ENCODE data around the gene ITGA1.

ITGA1 gene

DNA sequence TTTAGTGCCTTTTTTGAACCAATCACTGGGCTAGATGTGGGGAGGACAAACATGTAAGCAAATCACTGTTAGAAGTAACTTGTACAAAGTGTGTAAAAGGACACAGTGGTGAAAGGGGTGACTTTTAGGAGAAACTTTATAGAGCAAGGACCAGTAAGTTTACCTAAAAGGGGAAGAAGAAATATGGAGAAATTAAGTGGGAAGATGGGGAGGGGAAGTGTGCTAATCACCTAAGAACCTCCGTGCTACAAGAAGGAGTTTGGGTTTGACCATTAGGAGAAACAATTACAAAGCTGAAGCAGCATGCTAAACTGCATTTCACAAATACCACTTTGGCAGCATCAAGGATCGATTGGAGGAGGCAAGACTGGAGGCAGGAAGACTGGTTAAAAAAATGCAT, 17.3 kb downstream of the ITGA1 start:
- no peak overlapping the region for H3K4me3 ChIP-seq (ENCODE audit: low read length)

GRCh38 chr5:52805615-52806014, 17.9 kb downstream of the ITGA1 start:
- no peaks in the 10 kb centered on the region for H3K27me3 ChIP-seq (replicated peaks; ENCODE audit: insufficient read depth, low read length)
- no peak overlapping the region for H2AFZ ChIP-seq (ENCODE audit: low read length)
- peaks cover 14% of the 10 kb centered on the region for H3K79me2 ChIP-seq (ENCODE audit: low read length)
- no peaks in the 10 kb centered on the region for H4K20me1 ChIP-seq (ENCODE audit: insufficient read depth, low read length)
- no peak overlapping the region for H3K4me2 ChIP-seq (ENCODE audit: low read depth, low read length)
- H3K27ac ChIP-seq (ENCODE audit: low read length) = no peak overlapping the region
- no peak for DNase-seq
- H3K9me2 ChIP-seq (replicated peaks; ENCODE audit: insufficient read depth, low read length) = no peaks in the 10 kb centered on the region
- H3F3A ChIP-seq (ENCODE audit: insufficient read depth, low read length) = no peaks in the 10 kb centered on the region
- TF ChIP-seq EZH2phosphoT487 (IDR thresholded peaks at IDR 0.05; ENCODE audit: low read length) (no peak), EZH2 (optimal IDR thresholded peaks at IDR 0.05; ENCODE audit: low read depth, low read length) (no peak), CTCF (IDR thresholded peaks at IDR 0.05; ENCODE audit: low read length) (no peak)
- no peak overlapping the region for H3K9ac ChIP-seq (ENCODE audit: low read length)
- no peaks in the 10 kb centered on the region; the same call in 1 of the 2 replicates for H3K36me3 ChIP-seq (replicated peaks; ENCODE audit: insufficient read depth, low read length)
- peaks cover 14% of the 10 kb centered on the region; the same call in 1 of the 2 replicates for H3K4me1 ChIP-seq (ENCODE audit: low read length)
- no peak overlapping the region for H3K4me3 ChIP-seq (ENCODE audit: low read length)
- no peaks in the 10 kb centered on the region for H3K9me3 ChIP-seq (replicated peaks; ENCODE audit: insufficient read depth, low read length)

More for the DNA sequence above, 17.3 kb downstream of the ITGA1 start:
- no peak for TF ChIP-seq EZH2 (optimal IDR thresholded peaks at IDR 0.05; ENCODE audit: low read depth, low read length)
- TF ChIP-seq EZH2phosphoT487 (IDR thresholded peaks at IDR 0.05; ENCODE audit: low read length) = no peak
- no peak for TF ChIP-seq CTCF (IDR thresholded peaks at IDR 0.05; ENCODE audit: low read length)
- no peaks in the 10 kb centered on the region for H4K20me1 ChIP-seq (ENCODE audit: insufficient read depth, low read length)
- no peak overlapping the region for H2AFZ ChIP-seq (ENCODE audit: low read length)
- no peak overlapping the region for H3K9ac ChIP-seq (ENCODE audit: low read length)
- H3K9me3 ChIP-seq (replicated peaks; ENCODE audit: insufficient read depth, low read length) = no peaks in the 10 kb centered on the region
- H3K4me2 ChIP-seq (ENCODE audit: low read depth, low read length) = no peak overlapping the region
- peaks cover 19% of the 10 kb centered on the region for H3K79me2 ChIP-seq (ENCODE audit: low read length)
- H3K27ac ChIP-seq (ENCODE audit: low read length) = no peak overlapping the region
- H3K36me3 ChIP-seq (replicated peaks; ENCODE audit: insufficient read depth, low read length) = no peaks in the 10 kb centered on the region; the same call in 1 of the 2 replicates
- peaks cover 14% of the 10 kb centered on the region; the same call in 1 of the 2 replicates for H3K4me1 ChIP-seq (ENCODE audit: low read length)
- DNase-seq = no peak
- no peaks in the 10 kb centered on the region for H3K27me3 ChIP-seq (replicated peaks; ENCODE audit: insufficient read depth, low read length)
- no peaks in the 10 kb centered on the region for H3F3A ChIP-seq (ENCODE audit: insufficient read depth, low read length)
- no peaks in the 10 kb centered on the region for H3K9me2 ChIP-seq (replicated peaks; ENCODE audit: insufficient read depth, low read length)

GRCh38 chr5:52807037-52807436, 19.3 kb downstream of the ITGA1 start:
- Histone ChIP-seq H4K20me1 (ENCODE audit: insufficient read depth, low read length) (no peaks in the 10 kb centered on the region), H3K4me2 (ENCODE audit: low read depth, low read length) (no peak overlapping the region), H3K27ac (ENCODE audit: low read length) (no peak overlapping the region), H3K9ac (ENCODE audit: low read length) (no peak overlapping the region), H3K4me1 (ENCODE audit: low read length) (0 out of 2 replicates have a peak, but pooled peaks cover under 1% of the 10 kb centered on the region), H3K27me3 (replicated peaks; ENCODE audit: insufficient read depth, low read length) (no peaks in the 10 kb centered on the region), H2AFZ (ENCODE audit: low read length) (no peak overlapping the region), H3F3A (ENCODE audit: insufficient read depth, low read length) (no peaks in the 10 kb centered on the region), H3K4me3 (ENCODE audit: low read length) (no peak overlapping the region), H3K9me2 (replicated peaks; ENCODE audit: insufficient read depth, low read length) (no peaks in the 10 kb centered on the region), H3K79me2 (ENCODE audit: low read length) (0 out of 2 replicates have a peak, but pooled peaks cover under 1% of the 10 kb centered on the region), H3K36me3 (replicated peaks; ENCODE audit: insufficient read depth, low read length) (no peaks in the 10 kb centered on the region; the same call in 1 of the 2 replicates), H3K9me3 (replicated peaks; ENCODE audit: insufficient read depth, low read length) (no peaks in the 10 kb centered on the region)
- DNase-seq = no peak
- TF ChIP-seq CTCF (IDR thresholded peaks at IDR 0.05; ENCODE audit: low read length) = no peak
- no peak for TF ChIP-seq EZH2 (optimal IDR thresholded peaks at IDR 0.05; ENCODE audit: low read depth, low read length)
- TF ChIP-seq EZH2phosphoT487 (IDR thresholded peaks at IDR 0.05; ENCODE audit: low read length) = no peak
